Right forelimb (tissue), 1 donor: Measurements from ENCODE around the gene SLC22A16.
"Not testable (repeated sequence)": the region's sequence is repeated elsewhere in the genome, so short reads cannot be mapped to it uniquely, and the experiment has no call there.

Source experiments
- DNase-seq: peaks from one replicate; pipeline ENCODE4 v3.0.0-alpha.2; 2018

The SLC22A16 gene

GRCh38 chr6:110476046-110476849, at the start of gene SLC22A16:
Gene SLC22A16, minus strand, starts transcription at chr6:110476613. Its CDS starts 39 bp downstream, at chr6:110476574.
- DNase-seq: peak; percentile 52

- no peak for DNase-seq
Measured at GRCh38 chr6:110525001-110525400, 48.6 kb upstream of the SLC22A16 start.

- DNase-seq: no peak
Measured at GRCh38 chr6:110524305-110524704, 47.9 kb upstream of the SLC22A16 start.

- DNase-seq: no peak
Measured at GRCh38 chr6:110523451-110524021, 47.1 kb upstream of the SLC22A16 start.

GRCh38 chr6:110522427-110522826, 46.0 kb upstream of the SLC22A16 start:
- no peak for DNase-seq

GRCh38 chr6:110520992-110521543, 44.7 kb upstream of the SLC22A16 start:
- no peak for DNase-seq

GRCh38 chr6:110520209-110520965, 44.0 kb upstream of the SLC22A16 start:
- DNase-seq: no peak

GRCh38 chr6:110517601-110518281, 41.3 kb upstream of the SLC22A16 start:
- DNase-seq: no peak

GRCh38 chr6:110517034-110517433, 40.6 kb upstream of the SLC22A16 start:
- no peak for DNase-seq

- DNase-seq: no peak
Measured at GRCh38 chr6:110514818-110515217, 38.4 kb upstream of the SLC22A16 start.

- no peak for DNase-seq
Measured at GRCh38 chr6:110512991-110513390, 36.6 kb upstream of the SLC22A16 start.

- not testable (repeated sequence) for DNase-seq
Measured at GRCh38 chr6:110512549-110512948, 36.1 kb upstream of the SLC22A16 start.

GRCh38 chr6:110511401-110511800, 35.0 kb upstream of the SLC22A16 start:
- DNase-seq: no peak

GRCh38 chr6:110509617-110510241, 33.3 kb upstream of the SLC22A16 start:
- DNase-seq: no peak

- not testable (repeated sequence) for DNase-seq
Measured at GRCh38 chr6:110504891-110505290, 28.5 kb upstream of the SLC22A16 start.

- DNase-seq: no peak
Measured at GRCh38 chr6:110495949-110496348, 19.5 kb upstream of the SLC22A16 start.

- no peak for DNase-seq
Measured at GRCh38 chr6:110493253-110493800, 16.9 kb upstream of the SLC22A16 start.

GRCh38 chr6:110492584-110492983, 16.2 kb upstream of the SLC22A16 start:
- DNase-seq: no peak

GRCh38 chr6:110491644-110492317, 15.4 kb upstream of the SLC22A16 start:
- DNase-seq: no peak

- DNase-seq: no peak
Measured at GRCh38 chr6:110491299-110491643, 14.9 kb upstream of the SLC22A16 start.

- no peak for DNase-seq
Measured at GRCh38 chr6:110490110-110490509, 13.7 kb upstream of the SLC22A16 start.
